Caco-2 (cell line): ENCODE data around the gene SLC30A10. TPM values are rescaled to one million over a fixed set of nuclear protein-coding genes. Genes with fewer than 3 reads are reported as not detected.

Source experiments
- BruUV-seq: library from RNA; stranded (reverse); fragments of 400-500 nt; replicated peaks from 2 replicates; lab custom pipeline; 2021; lab: Mats Ljungman, UMichigan
- CTCF ChIA-PET: fragments of 300-600 bp; sonication (Branson Sonifier 250); formaldehyde crosslinking; loops from one replicate; lab custom pipeline; 2022; ENCODE audit warnings: antibody characterized with exemption; lab: Charles Lee
- POLR2A ChIA-PET: fragments of 300-600 bp; sonication (Branson Sonifier 250); formaldehyde crosslinking; loops from one replicate; lab custom pipeline; 2022; ENCODE audit warnings: antibody characterized with exemption; lab: Charles Lee
- DNase-seq, 2 experiments: peaks; one replicate each; pipeline versions ENCODE4 v3.0.0 to v3.0.0-alpha.2; 2020 to 2022
- H3K27me3 ChIP-seq: replicated peaks from 2 replicates; pipeline ENCODE4 v1.6.0; 2011; ENCODE audit warnings: low read length; ENCODE audit not compliant: control insufficient read depth, insufficient read depth
- H3K36me3 ChIP-seq: 2 replicates; pipeline ENCODE4 v1.5.1; 2011; ENCODE audit warnings: low read length; ENCODE audit not compliant: control insufficient read depth, insufficient read depth
- H3K4me1 ChIP-seq: fragments of 250-450 bp; sonication (Bioruptor Pico); 2 replicates; pipeline ENCODE4 v1.5.1; 2020; ENCODE audit warnings: mild to moderate bottlenecking
- H3K4me3 ChIP-seq: 2 replicates; pipeline ENCODE4 v1.5.1; 2011; ENCODE audit warnings: low read depth, mild to moderate bottlenecking, control low read depth, low read length
- H3K9me3 ChIP-seq: fragments of 250-450 bp; sonication (Bioruptor Pico); 2 replicates; pipeline ENCODE4 v1.5.1; 2020; ENCODE audit warnings: mild to moderate bottlenecking, moderate library complexity
- H3K27ac Mint-ChIP-seq: one replicate; pipeline ENCODE4 v1.8.0; 2022; ENCODE audit warnings: mixed read lengths; ENCODE audit not compliant: unreplicated experiment
- H3K27me3 Mint-ChIP-seq: one replicate; pipeline ENCODE4 v1.8.0; 2022; ENCODE audit warnings: mixed read lengths; ENCODE audit not compliant: insufficient read depth, unreplicated experiment
- H3K36me3 Mint-ChIP-seq: one replicate; pipeline ENCODE4 v1.8.0; 2022; ENCODE audit warnings: mild to moderate bottlenecking, mixed read lengths; ENCODE audit not compliant: insufficient read depth, unreplicated experiment
- H3K4me1 Mint-ChIP-seq: one replicate; pipeline ENCODE4 v1.8.0; 2022; ENCODE audit warnings: low read depth, mixed read lengths; ENCODE audit not compliant: unreplicated experiment
- H3K4me3 Mint-ChIP-seq: one replicate; pipeline ENCODE4 v1.8.0; 2022; ENCODE audit warnings: mild to moderate bottlenecking, moderate library complexity, mixed read lengths; ENCODE audit not compliant: unreplicated experiment
- H3K9me3 Mint-ChIP-seq: one replicate; pipeline ENCODE4 v1.8.0; 2022; ENCODE audit warnings: mixed read lengths; ENCODE audit not compliant: unreplicated experiment
- intact Hi-C: fragments of 100-400 bp; cut with micrococcal nuclease; formaldehyde crosslinking; loops from one replicate; pipeline ENCODE4 v1.10.0; 2022; ENCODE audit not compliant: unreplicated experiment
- total RNA-seq: library from RNA; stranded (reverse); gene quantifications from 2 replicates; pipeline ENCODE4 v1.2.3, GENCODE V29; 2022
- TF ChIP-seq, protein P1 (sequence below), 2 experiments: fragments of 200-600 bp in 1 of 2; IDR thresholded peaks; 1 replicate in 1 of 2; 2 replicates in 1 of 2; pipeline versions ENCODE4 v1.5.1 to v1.8.0; 2011 to 2022; ENCODE audit warnings: antibody characterized with exemption in 1 of 2, control low read depth in 1 of 2, inconsistent platforms in 1 of 2, low read depth in 1 of 2, low read length in 1 of 2, mild to moderate bottlenecking in 1 of 2, moderate library complexity in 1 of 2; ENCODE audit not compliant: insufficient read depth in 1 of 2, severe bottlenecking in 1 of 2, unreplicated experiment in 1 of 2

SLC30A10 gene
- total RNA-seq, 1 experiment from 2014 or later: 0.39 TPM

- Mint-ChIP-seq H3K27me3 (no peaks in the 10 kb centered on the region), H3K36me3 (no peaks in the 10 kb centered on the region), H3K27ac (no peak overlapping the region), H3K9me3 (no peaks in the 10 kb centered on the region), H3K4me1 (no peaks in the 10 kb centered on the region), H3K4me3 (no peak overlapping the region)
- Histone ChIP-seq H3K27me3 (no peaks in the 10 kb centered on the region), H3K4me3 (no peak overlapping the region), H3K36me3 (no peaks in the 10 kb centered on the region), H3K9me3 (no peaks in the 10 kb centered on the region), H3K4me1 (peaks cover 14% of the 10 kb centered on the region)
- POLR2A ChIA-PET: no interaction called here
- CTCF ChIA-PET: no interaction called here
- no TSS peak for BruUV-seq
- no peak for DNase-seq
- TF ChIP-seq, protein P1, sequence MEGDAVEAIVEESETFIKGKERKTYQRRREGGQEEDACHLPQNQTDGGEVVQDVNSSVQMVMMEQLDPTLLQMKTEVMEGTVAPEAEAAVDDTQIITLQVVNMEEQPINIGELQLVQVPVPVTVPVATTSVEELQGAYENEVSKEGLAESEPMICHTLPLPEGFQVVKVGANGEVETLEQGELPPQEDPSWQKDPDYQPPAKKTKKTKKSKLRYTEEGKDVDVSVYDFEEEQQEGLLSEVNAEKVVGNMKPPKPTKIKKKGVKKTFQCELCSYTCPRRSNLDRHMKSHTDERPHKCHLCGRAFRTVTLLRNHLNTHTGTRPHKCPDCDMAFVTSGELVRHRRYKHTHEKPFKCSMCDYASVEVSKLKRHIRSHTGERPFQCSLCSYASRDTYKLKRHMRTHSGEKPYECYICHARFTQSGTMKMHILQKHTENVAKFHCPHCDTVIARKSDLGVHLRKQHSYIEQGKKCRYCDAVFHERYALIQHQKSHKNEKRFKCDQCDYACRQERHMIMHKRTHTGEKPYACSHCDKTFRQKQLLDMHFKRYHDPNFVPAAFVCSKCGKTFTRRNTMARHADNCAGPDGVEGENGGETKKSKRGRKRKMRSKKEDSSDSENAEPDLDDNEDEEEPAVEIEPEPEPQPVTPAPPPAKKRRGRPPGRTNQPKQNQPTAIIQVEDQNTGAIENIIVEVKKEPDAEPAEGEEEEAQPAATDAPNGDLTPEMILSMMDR (IDR thresholded peaks at IDR 0.05; ENCODE audit: insufficient read depth in 1 of 2, low read depth in 1 of 2, low read length in 1 of 2, severe bottlenecking in 1 of 2, unreplicated experiment in 1 of 2): no peak
- intact Hi-C loops: no loop called here
Observed at GRCh38 chr1:219961684-219962083, 33.3 kb upstream of the SLC30A10 start.

- TF ChIP-seq, protein P1 (IDR thresholded peaks at IDR 0.05; ENCODE audit: insufficient read depth in 1 of 2, low read depth in 1 of 2, low read length in 1 of 2, severe bottlenecking in 1 of 2, unreplicated experiment in 1 of 2): no peak
- no peak for DNase-seq
- ChIA-PET CTCF (interaction anchor here (0.6 kb wide), 1 partner anchor 1614 kb away, joined by 5 read pairs; no protein-coding TSS in a partner anchor), POLR2A (no interaction called here)
- Histone ChIP-seq H3K36me3 (no peaks in the 10 kb centered on the region), H3K4me3 (no peak overlapping the region), H3K4me1 (peaks cover 12% of the 10 kb centered on the region), H3K9me3 (no peaks in the 10 kb centered on the region), H3K27me3 (no peaks in the 10 kb centered on the region)
- Mint-ChIP-seq H3K4me1 (peaks cover 7% of the 10 kb centered on the region), H3K4me3 (no peak overlapping the region), H3K27me3 (no peaks in the 10 kb centered on the region), H3K9me3 (no peaks in the 10 kb centered on the region), H3K36me3 (no peaks in the 10 kb centered on the region), H3K27ac (no peak overlapping the region)
- intact Hi-C loops: no loop called here
- no TSS peak for BruUV-seq
Observed at GRCh38 chr1:219959540-219960203, 31.3 kb upstream of the SLC30A10 start.

DNA sequence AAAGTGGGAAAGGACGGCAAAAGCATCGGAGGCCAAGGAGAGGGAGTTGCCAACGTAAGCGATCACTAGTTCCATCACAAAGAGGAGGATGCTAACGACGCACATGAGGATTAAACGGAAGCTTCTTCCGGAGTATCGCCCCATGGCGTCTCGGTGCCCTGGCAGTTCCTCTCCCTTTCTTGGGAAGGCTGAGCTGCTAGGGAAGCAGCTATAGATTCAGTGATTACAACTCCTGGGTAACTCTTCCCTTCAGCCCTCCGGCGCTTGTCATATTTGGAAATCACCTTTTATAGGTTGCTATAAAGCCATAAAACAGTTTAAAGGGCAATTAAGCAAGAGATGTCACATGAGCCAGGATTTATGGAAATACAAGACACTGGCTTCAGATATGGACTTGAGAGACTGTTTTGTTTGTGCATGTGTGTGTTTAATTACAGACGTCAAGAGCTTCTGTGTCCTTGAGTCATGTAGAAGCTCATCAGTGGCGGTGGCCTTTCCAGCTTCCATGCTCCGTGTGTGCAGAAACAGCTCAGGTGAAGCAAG, 30.6 kb upstream of the SLC30A10 start:
- Histone ChIP-seq H3K27me3 (no peaks in the 10 kb centered on the region), H3K9me3 (no peaks in the 10 kb centered on the region), H3K4me3 (no peak overlapping the region), H3K4me1 (peaks cover 12% of the 10 kb centered on the region), H3K36me3 (no peaks in the 10 kb centered on the region)
- POLR2A ChIA-PET: no interaction called here
- intact Hi-C loops: no loop called here
- CTCF ChIA-PET: no interaction called here
- Mint-ChIP-seq H3K27me3 (no peaks in the 10 kb centered on the region), H3K9me3 (no peaks in the 10 kb centered on the region), H3K36me3 (no peaks in the 10 kb centered on the region), H3K4me3 (no peak overlapping the region), H3K4me1 (peaks cover 7% of the 10 kb centered on the region), H3K27ac (no peak overlapping the region)
- BruUV-seq: no TSS peak
- TF ChIP-seq, protein P1 (IDR thresholded peaks at IDR 0.05; ENCODE audit: insufficient read depth in 1 of 2, low read depth in 1 of 2, low read length in 1 of 2, severe bottlenecking in 1 of 2, unreplicated experiment in 1 of 2): no peak
- DNase-seq: peak; percentile 34 to 43
